ENCODE results near the gene CACNA2D3.

DNA sequence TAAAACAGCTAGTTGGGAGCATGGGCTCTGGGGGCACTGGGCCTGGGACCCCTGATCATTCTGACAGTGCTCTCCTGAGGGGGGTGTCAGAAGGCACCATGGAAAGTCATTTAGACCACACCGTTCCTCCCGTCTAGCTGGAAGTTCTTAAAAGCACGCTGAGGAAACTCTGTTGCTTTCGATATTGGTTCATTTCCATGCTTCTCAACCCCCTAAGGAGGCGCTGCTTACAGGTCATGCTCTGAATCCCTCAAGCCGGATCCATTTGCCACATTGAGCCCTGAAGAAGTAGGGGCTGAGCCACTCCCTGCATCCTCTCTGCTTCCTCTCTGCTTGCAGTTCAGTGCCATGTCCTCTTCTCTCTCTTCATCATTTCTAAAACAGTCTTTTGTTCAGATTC lies 187.2 kb downstream of the CACNA2D3 start:
- TF ChIP-seq POLR2A (IDR thresholded peaks at IDR 0.05) (no peak), POLR2AphosphoS5 (IDR thresholded peaks at IDR 0.05) (no peak), EP300 (IDR thresholded peaks at IDR 0.05; ENCODE audit: low read depth) (no peak)
- TF ChIP-seq, protein P1, sequence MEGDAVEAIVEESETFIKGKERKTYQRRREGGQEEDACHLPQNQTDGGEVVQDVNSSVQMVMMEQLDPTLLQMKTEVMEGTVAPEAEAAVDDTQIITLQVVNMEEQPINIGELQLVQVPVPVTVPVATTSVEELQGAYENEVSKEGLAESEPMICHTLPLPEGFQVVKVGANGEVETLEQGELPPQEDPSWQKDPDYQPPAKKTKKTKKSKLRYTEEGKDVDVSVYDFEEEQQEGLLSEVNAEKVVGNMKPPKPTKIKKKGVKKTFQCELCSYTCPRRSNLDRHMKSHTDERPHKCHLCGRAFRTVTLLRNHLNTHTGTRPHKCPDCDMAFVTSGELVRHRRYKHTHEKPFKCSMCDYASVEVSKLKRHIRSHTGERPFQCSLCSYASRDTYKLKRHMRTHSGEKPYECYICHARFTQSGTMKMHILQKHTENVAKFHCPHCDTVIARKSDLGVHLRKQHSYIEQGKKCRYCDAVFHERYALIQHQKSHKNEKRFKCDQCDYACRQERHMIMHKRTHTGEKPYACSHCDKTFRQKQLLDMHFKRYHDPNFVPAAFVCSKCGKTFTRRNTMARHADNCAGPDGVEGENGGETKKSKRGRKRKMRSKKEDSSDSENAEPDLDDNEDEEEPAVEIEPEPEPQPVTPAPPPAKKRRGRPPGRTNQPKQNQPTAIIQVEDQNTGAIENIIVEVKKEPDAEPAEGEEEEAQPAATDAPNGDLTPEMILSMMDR (IDR thresholded peaks at IDR 0.05) = no peak

Data from transverse colon (tissue), 4 donors.